Activated T-helper 9 cell treated with anti-CD3 and anti-CD28 coated beads, Interleukin-2, amount 50 U/mL, for 16 hours (primary cell): Measurements from ENCODE around the gene MOV10.

ENCODE experiments used
- DNase-seq: peaks from one replicate; pipeline ENCODE4 v3.0.0-alpha.2; 2020; ENCODE audit warnings: low read depth

Gene MOV10

GRCh38 chr1:112735752-112736151, 61.3 kb downstream of the MOV10 start:
- DNase-seq, result no peak

GRCh38 chr1:112737573-112737972, 63.1 kb downstream of the MOV10 start:
- no peak for DNase-seq

- DNase-seq, result no peak
Measured at GRCh38 chr1:112743174-112744008, 68.9 kb downstream of the MOV10 start.

- no peak for DNase-seq
Measured at GRCh38 chr1:112744009-112744578, 69.6 kb downstream of the MOV10 start.

GRCh38 chr1:112748396-112748795, 73.9 kb downstream of the MOV10 start:
- DNase-seq, result no peak
